Stimulated activated CD8-positive, alpha-beta memory T cell treated with anti-CD3 and anti-CD28 coated beads, Interleukin-15, amount 100 ng/mL, for 4 hours (primary cell): ENCODE data around the gene CSMD2.
"Not testable (repeated sequence)": the region's sequence is repeated elsewhere in the genome, so short reads cannot be mapped to it uniquely, and the experiment has no call there.

ENCODE experiments used
- DNase-seq, 2 donors: peaks; one replicate each; pipeline ENCODE4 v3.0.0-alpha.2; 2020; ENCODE audit warnings: low read depth in 2 of 2

CSMD2 gene

GRCh38 chr1:34053660-34054059, 111.4 kb downstream of the CSMD2 start:
- DNase-seq = no peak

- DNase-seq = no peak
These were observed 112.5 kb downstream of the CSMD2 start for GRCh38 chr1:34052565-34052964.

DNA sequence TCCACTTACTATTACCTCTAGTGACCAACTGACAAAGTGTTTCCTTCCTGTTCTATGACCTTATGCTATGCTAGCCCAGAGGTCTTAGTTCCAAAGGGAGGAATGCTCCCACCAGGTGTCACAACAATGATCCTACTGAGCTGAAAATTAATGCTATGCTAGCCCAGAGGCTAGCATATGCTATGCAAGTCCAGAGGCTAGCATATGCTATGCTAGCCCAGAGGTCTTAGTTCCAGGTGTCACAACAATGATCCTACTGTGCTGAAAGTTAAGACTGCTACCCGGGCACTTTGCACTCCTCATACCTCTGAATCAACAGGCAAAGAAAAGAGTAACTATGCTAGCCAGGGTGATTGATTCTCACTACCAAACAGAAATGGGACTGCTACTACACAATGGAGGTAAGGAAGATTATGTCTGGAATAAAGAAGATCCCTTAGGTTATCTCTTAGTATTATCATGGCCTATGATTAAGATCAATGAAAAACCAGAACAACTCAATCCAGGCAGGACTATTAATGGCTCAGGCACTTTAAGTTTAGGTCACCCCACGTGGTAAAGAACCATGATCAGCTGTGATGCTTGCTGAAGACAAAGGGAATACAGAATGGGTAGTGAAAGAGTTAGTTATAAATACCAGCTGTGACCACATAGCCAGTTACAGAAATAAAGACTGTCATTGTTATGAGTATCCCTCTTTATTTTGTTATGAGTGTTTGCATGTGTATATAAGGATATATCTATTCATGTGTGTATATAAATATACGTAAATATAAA, 114.1 kb downstream of the CSMD2 start:
- DNase-seq = no peak

GRCh38 chr1:34049994-34050393, 115.0 kb downstream of the CSMD2 start:
- no peak for DNase-seq

- no peak for DNase-seq
These were observed 115.6 kb downstream of the CSMD2 start for GRCh38 chr1:34049477-34049876.

DNA sequence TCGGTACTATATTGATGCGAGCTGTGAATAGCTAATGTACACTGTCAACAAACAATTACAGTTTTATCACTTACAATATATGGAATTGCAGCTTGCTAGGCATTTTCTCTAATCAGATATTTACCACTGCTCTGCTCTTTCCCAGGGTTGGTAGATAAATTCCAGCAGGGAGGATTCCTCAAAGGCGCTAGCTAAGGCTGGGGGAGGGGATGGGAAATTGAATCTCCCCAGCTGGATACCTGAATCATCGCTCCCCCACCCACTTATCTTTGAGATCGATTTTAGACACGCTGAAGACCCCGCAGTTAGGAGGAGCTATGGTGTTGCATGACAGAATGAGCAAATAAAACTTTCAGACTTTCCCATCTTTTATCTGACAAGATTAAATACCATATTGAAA, 127.2 kb downstream of the CSMD2 start:
- no peak for DNase-seq

DNA sequence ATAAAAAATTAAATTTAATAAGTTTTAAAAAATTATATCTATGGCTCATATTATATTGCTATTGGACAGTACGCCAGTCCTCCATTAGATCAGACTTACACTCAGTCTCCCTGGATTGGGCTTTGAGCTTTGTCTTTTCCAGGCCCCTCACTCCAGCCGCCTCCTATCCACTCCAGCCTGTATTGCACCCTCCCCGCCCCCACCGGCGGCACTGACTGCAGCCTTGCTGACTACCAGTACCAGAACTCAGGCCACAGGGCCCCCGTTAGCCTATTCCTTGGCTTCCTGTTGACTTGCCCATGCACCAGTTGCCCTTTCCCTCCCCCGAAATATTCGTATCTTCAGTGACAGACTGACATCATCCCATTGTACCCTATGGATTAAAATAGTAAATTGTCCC, 127.9 kb downstream of the CSMD2 start:
- DNase-seq = no peak

DNA sequence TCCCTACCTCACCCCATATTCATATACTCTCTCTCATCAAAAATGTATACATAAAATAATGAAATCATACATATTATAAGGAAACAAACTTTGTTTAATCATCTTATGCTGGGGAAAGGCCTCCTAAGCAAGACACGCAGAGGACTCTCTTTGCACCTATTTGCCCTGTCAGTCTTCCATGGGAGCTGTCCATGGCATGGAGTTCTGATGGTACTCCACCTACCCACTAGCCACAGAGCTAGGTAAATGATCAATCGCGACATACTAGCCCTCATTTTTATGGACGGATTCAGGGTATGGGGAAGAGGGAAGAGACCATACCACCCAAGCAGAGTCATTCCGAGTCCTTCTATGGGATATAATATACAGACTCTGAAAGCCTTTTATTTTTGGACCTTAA, 131.0 kb downstream of the CSMD2 start:
- DNase-seq = no peak

- no peak for DNase-seq
These were observed 135.1 kb downstream of the CSMD2 start for GRCh38 chr1:34029954-34030353.

DNA sequence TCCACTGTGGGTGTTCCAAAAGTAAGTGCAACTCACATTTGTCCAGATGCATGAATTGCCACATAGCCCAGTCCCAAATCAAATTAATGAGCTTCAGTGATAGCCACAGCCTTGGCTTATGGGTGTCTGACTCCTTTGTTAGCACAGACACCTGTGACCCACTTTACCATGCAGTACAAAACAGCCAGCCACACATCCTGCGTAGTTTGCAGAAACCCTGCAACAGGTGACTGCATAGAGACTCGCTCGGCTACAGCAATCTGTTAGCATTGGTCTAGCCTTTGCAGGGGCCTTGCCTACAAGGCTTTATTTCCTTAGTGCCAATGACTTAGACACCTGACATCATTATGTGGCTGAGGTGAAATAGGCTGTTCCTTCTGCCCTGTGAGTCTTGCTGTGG, 135.5 kb downstream of the CSMD2 start:
- no peak for DNase-seq

- no peak for DNase-seq
These were observed 136.5 kb downstream of the CSMD2 start for GRCh38 chr1:34028381-34029055.

GRCh38 chr1:34025675-34026074, 139.4 kb downstream of the CSMD2 start:
- no peak for DNase-seq

GRCh38 chr1:34024485-34024884, 140.5 kb downstream of the CSMD2 start:
- DNase-seq = no peak

- DNase-seq = no peak
These were observed 145.1 kb downstream of the CSMD2 start for GRCh38 chr1:34019741-34020552.

DNA sequence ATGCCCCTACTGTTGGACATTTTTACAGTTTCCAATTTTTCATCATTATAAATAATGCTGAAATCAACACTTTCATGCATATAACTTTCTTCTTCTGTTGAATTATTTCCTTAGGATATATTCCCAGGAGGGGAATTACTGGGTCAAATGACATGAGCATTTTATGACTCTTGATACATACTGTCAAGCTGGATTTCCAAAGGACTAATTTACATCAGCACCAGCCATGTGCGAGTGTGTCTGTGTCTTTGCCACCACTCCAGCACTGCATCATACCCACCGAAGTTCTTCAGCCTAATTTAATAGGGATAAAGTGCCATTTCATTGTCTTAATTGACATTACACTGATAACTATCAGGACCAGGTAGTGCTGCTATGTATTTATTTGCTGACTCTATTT, 146.7 kb downstream of the CSMD2 start:
- no peak for DNase-seq

DNA sequence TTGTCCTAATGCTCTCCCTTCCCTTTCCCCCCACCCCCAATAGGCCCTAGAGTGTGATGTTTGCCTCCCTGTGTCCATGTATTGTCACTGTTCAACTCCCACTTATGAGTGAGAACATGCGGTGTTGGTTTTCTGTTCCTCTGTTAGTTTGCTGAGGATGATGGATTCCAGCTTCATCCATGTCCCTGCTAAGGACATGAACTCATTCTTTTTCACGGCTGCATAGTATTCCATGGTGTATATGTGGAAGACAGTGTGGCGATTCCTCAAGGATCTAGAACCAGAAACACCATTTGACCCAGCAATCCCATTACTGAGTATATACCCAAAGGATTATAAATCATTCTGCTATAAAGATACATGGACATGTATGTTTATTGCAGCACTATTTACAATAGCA, 148.7 kb downstream of the CSMD2 start:
- DNase-seq = not testable (repeated sequence)

- DNase-seq = no peak
These were observed 150.9 kb downstream of the CSMD2 start for GRCh38 chr1:34013958-34014737.

DNA sequence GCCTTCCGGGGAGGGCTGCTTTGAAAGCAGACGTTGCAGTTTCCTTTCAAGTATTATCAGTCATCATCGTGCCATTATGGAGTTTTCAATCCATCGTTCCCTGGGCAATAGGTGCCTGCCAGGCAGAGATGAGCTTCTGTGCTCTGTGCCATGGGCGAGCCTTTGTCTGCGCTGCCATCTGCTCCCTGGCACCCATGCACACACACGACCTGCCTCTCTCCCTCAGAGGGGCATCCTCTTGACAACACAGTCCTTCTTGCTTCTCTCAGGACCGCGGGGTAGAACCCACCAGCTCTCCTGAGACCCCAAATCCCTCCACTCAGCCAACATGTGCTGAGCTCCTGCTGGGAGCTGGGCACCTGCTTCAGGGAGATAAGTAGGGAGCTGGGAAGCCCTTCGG, 151.9 kb downstream of the CSMD2 start:
- DNase-seq = no peak

GRCh38 chr1:34009340-34009985, 155.6 kb downstream of the CSMD2 start:
- no peak for DNase-seq

- no peak for DNase-seq
These were observed 157.3 kb downstream of the CSMD2 start for GRCh38 chr1:34007760-34008159.

DNA sequence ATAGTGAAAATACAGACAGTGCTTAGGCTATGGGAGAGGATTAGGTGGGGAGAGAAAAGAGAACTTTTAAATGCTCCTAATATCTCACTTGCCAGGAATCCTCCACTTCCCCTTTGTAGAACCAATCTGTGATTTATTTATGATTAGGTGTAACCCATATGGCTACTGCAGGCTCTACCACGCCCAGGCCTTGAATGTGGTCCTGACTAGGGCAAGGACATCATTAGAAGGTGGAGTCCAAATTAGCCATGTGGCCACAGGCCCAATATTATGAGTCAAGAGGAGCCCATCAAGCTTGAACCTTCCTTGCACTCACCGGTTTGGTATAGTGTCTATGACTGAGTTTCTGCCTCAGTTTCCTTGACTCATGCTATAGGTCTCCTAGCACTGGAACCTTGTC, 159.7 kb downstream of the CSMD2 start:
- no peak for DNase-seq
